ENCODE measurements around the gene RASGEF1C.
A peak's percentile ranks its signal among the peaks of the same experiment; 100 is the strongest.
"Not testable (repeated sequence)": the region's sequence is repeated elsewhere in the genome, so short reads cannot be mapped to it uniquely, and the experiment has no call there.

Gene RASGEF1C

DNA sequence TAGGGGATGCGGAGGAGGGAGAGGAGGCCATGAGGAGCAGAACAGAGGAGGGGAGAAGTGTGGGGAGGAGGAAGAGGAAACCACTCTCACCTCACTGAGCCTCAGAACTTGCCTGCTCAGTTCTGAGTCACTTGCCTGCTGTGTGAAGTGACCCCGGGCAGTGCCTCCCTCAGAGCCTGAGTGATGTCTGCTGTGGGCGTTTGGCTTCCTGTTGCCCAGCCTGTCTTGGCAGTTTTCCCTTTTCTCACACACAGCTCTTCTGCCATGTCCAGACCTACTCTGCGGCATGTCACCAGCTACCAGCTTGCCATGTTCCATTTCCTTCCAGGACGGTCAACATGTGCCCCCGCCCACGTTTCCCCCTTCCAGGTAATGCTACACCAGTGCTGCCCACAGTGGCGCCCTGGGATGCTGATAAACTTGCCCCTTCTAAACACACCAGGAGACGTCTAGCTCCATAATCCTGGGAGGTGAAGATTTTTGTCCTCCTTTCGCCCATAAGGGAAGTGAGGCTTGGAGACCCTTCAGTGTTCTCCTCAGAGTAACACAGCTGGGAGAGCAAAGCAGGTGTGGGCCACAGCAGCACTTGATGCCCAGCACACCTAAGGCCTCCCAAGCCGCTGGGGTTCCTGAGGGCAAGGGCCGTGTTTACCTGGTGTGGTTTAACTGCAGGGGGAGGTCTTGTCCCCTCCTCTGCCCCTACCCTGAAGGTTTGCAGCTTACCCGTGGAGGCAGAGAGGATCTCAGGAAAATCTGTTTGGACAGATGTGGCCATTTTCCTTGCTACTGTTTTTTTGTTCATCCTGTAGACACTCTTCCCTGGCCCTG is 73.7 kb downstream of the RASGEF1C start:
- DNase-seq, result no peak

DNA sequence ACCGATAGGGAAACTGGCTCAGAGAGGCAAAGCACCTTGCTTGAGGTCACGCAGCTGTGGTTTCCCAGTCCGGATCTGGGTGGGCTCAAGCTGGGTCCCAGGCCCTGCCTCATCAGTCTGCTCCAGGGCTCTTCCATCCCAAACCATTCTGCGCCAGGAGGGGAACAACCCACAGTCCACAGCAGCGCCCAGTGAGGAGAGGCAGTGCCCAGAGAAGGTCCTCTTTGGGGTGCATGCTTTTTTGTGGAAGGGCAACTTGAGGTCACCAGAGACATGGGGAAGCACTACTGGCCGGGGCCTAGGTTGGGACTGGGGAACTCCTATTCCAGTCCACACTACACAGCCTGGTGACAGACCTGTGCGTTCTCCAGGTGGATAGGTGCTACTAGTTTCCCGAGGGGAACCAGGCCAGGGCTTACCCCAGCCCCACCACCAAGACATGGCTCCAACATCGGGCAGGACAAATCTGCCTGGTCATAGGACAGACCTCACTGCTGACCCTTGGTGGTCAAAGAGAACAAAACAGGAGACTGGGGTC is 75.0 kb downstream of the RASGEF1C start:
- no peak for DNase-seq

DNA sequence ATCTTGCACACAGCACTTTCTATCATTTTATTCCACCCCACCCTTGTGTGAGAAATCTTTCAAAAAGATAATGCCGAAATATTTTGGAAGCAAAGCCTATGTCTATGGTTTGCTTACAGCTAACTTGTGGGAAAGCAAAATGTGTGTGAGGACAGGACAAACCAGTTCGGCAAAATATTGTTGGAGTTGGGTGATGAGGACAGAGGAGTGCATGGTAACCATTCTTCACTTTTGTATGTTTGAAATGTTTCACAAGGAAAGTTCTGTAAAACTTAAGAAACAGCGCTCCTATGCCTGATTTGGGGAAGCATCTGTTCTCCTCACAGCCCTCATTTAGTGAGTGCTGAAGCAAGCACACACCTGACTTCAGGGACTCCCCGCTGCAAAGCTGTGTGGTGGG is 75.5 kb downstream of the RASGEF1C start:
- no peak for DNase-seq

DNA sequence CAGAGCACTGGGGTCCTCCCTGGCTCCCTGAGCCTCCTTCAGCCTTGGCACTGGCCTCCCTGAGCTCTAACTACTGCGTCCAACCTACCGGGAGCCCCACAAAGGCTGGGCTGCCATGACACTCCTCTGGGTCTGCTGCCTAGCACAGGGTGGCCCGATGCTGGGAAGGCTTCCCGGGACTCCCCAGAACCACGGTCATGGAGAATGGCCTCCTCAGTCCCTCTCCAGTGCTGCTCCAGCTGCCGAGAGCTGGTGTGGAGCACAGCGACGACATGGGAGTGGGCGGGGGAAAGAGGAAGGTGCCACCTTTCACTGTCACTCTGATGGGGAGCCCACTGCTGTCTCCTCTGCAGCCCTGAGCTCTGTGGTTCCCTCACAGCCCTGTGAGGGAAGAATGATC is 76.0 kb downstream of the RASGEF1C start:
- no peak for DNase-seq

DNA sequence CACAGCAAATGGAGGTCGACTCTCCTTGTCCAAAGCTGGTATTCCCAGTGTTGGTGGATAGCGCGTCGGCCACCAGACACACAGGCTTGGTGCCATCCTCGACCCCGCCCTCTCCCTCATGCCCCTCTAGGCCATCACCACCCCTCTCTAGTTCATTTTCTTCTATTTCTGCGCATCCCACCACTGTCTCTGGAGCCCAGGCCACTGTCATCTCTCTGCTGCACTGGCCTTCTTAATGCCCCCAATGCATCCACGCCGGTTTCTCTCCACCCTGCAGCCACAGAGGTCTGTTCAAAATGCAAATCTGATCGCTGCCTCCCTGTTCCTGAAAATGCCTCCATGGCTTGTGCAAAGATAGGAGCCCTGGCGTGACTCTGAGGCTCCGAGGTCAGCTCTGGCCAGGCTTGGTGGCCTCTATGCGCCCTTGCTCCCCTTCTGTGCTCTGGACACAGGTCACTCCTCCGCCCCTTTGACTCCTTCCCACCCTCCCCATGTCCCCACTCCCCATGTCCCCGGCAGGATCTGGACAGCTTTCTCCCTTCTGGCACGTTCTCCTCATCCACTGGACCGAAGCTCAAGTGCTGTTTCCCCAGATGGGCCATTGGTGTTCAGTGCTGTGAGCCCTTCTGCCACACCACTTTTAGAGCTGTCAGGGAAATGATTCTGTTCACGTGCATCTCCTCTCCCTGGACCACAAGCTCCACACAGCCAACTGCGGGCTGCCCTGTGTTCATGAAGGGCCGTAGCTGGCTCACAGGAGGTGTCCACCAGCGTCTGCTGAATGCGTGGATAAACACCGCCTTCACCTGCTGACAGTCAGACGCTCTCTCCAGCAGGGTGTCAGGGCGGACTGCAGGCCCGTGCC is 77.9 kb downstream of the RASGEF1C start:
- DNase-seq, result no peak

DNA sequence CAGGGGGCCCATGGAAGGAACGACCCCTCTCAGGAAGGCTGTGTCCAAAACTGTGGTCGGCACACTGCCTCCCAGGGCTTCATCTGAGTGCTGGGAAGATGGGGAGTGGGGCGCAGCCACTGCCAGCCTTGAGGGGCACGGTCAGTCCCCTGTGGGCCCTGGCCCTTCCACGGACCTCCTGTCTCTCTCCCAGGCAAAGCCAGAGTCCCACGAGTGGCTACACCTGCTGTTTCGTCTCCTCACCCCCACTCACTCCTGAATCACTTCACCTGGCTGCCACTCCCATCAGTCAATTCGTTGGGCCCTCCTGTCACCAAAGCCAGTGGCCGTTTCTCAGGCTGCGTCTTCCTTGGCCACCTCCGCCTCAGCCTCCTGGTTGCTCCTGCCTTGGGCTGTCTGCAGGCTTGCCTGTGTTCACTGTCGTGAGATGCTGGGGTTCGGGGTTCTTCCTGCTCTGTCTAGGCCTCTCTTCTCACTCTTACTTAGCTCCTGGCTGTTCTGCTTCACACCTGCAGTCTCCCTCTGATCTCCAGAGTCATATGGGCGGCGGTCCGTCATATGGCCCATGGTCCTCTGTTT is 78.6 kb downstream of the RASGEF1C start:
- no peak for DNase-seq

DNA sequence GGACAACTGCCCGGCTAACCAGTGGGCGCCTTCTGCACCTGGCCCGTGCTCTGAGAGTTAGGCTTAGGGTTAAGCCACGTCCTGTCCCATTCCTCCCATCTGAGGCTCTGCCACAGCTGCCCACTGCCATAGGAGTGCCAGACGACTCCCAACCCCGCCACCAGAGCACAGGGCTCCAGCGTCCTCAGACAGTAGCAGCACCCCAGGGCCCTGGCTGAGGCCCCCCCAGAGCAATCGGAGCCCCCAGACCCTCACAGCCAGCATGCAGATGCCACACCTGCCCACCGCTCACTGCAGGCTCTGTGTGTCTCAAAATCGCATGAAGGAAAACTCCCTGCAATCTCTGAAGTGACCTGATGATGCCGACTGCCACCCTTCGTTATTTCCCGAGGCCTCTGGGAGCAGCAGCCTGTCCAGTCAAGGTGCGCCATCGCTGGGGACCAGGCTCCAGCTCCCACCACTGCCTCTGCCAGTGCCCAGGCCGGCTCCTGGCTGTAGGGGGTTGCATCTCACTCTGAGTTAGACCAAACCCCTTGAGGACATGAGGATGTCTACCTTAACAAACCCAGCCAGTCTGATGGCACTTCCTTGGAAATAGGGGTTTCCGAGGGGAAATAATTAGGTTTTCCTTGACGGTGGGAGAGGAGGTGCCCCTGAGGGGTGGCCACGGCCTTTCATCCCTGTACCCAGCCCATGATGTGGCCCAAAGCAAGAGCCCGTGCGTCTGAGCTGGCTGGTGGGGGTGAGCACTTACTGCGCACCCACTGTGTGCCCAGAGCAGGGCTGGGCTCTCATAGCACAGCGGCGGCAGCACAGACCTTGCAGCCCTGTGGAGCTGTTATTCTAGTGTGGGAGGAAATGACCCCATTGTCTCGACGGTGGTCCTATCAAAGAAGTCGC is 79.5 kb downstream of the RASGEF1C start:
- DNase-seq, result no peak

DNA sequence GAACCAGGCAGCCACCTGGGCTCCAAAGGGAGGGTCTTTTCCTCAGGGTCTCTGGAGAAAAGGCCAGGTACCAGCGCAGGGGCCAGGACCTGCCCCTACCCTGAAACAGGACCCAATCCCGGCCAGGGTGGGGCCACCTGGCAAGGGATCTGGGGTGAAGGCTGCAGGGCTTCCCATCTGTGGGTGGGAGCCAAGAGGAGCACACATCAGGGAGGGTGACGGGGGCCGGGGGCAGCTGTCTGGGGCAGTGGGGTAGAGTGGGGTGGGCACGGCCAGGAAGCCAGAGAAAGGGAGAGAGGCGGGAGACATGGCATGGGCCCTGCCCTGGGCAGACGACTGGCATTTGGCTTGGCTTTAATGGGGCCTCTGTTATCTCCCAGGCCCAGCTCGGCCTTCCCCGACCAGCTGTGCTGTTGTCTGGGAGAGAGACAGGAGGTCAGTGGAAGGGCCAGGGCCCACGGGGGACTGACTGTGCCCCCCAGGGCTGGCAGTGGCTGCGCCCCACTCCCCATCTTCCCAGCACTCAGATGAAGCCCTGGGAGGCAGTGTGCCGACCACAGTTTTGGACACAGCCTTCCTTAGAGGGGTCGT is 80.2 kb downstream of the RASGEF1C start:
- no peak for DNase-seq

DNA sequence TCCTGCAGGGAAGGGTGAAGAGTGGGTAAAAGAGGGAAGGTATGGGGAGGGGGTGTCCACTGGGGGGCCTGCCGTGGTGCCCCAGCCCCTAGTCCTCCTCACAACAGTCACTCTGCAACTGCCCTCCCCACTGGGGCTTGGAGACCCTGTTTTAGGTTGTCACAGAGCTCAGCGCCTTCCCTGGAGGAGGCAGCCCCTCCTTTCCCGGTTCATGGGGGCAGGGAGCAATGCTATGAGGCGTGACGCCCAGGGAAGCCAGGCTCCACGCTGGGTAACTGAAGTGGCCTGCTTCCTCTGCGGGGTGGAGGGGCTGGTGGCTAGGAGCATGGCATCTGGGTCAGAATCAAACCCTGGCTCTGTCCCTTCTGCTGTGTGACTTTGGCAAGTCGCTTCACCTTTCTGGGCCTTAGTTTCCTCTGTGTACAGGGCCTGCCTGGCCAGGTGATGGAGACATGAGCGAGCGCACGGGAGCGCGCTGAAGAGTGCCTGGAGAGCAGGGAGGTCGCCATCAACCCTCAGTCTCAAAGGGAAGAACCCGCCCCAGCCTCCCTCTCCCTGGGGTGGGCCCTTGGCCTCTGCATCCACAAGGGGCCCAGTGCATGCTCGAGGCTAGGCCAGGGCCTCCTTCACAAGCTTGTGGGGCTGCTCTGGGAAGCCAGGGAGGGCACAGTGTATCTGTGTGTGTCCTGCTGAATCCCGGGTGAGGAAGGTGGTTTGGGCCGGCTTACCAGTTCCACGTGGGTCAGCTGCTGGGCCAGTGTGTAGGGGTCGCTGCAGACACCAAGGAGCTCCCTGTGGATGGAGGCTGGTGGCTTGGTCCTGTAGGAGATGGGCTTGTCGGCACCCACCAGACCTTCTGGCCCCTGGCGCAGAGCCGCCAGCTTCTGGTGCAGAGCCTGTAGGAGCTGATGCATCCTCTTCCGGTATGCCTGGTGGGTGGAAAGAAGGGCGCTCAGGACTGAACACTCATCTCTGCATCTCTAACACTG is 81.0 kb downstream of the RASGEF1C start:
- no peak for DNase-seq

DNA sequence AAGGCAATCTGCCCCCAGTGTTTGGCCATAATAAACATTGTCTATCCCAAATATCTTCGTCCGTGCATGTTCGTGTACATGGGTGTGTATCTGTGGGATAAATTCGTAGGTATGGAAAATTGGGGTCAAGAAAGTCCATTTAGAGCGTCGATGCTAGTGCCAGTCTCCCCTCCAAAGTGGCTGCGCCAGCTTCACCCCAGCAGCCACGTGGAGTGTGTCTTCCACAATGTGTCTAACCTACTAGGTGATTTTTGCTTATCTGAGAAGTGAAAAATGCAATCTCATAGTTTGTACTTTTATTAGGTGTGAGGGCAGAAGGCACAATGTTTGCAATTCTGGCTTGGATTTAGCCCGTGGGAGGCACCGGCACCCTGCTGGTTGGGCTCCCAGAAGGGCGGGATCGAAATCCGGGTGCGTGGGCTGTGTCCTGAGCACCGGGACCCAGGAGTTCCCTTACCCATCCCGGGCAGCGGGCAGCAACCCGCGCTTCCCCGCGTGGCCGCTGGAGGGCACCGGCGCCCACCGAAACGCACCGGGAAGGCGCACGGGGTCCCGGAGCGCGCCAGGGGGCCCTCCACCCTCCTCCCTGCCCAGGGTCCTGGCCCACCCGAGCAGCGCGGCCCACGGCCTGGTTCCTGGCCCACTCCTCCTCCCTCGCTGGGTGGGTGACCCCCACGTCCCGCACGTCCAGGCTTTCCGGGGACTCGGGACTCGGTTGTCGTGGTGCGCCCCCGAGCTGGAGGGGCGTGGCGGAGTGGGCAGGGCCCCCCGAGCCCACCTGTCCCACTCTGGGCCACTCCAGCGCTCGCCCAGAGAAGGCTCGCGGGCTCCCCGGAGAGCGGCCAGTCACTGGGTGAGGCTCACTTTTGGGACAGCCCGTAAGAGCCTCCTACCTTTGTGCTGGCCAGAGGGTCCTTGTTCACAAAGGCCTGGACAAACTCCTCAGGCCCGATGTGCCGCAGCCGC is 82.0 kb downstream of the RASGEF1C start:
- peak; percentile 41 for DNase-seq

DNA sequence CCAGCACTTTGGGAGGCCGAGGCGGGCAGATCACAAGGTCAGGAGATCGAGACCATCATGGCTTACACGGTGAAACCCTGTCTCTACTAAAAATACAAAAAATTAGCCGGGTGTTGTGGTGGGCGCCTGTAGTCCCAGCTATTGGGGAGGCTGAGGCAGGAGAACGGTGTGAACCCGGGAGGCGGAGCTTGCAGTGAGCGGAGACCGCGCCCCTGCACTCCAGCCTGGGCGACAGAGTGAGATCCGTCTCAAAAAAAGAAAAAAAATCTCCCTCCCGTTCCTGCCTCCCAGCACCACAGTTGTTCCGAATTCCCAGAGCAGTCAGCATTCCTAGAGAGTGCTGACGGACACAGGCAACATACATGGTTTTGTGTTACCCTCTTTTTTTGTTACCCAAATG is 82.9 kb downstream of the RASGEF1C start:
- not testable (repeated sequence) for DNase-seq

DNA sequence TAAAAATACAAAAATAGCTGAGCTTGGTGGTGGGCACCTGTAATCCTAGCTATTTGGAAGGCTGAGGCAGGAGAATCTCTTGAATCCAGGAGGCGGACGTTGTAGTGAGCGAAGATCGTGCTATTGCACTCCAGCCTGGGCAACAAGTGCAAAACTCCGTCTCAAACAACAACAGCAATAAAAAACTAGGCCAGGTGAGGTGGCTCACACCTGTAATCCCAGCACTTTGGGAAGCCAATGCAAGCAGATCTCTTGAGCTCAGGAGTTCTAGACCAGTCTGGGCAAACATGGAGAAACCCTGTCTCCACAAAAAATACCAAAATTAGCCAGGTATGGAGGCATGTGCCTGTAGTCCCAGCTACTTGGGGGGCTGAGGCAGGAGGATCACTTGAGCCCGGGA is 84.3 kb downstream of the RASGEF1C start:
- not testable (repeated sequence) for DNase-seq

DNA sequence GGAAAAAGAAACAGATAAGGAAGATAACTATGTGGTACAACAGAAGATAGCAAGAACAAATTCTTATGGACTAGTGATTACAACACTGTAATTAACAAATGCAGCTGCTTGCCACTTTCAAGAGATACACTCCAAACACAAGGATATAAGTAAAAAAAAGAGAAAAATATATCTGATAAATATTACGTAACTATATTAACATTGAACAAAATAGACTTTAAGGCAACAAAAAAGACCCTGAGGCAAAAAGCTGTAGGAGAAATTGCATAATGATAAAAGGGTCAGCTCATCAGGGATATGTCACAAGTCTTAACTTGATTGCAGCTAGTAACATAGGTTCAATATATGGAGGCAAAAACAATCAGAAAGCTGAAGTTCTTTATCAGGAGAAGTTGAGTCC is 86.1 kb downstream of the RASGEF1C start:
- no peak for DNase-seq

DNA sequence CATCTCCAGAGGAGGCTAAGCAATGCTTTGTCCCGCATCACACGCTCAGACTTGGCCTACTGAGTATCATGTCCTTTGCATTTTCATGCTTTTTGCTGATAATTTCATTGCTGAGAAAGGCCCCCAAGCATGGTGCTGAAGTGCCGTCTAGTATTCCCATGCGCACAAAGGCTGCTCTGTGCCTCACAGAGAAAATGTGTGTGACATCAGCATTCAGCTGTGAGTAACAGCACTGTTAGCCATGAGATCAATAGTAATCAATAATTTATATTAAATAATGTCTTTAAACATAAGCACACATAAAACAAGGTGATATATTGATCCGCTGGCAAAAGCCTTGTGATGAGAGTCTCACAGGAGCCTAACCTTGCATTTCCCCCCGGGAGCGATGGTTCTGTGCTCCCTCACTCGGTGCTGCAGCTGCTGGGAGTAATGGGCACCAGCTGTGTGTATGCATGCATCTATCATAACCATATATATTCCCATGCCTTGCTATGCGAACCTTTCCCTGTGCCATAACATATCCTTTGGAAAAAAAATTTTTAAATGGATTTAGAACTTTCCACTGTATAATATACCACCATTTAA is 87.1 kb downstream of the RASGEF1C start:
- no peak for DNase-seq

DNA sequence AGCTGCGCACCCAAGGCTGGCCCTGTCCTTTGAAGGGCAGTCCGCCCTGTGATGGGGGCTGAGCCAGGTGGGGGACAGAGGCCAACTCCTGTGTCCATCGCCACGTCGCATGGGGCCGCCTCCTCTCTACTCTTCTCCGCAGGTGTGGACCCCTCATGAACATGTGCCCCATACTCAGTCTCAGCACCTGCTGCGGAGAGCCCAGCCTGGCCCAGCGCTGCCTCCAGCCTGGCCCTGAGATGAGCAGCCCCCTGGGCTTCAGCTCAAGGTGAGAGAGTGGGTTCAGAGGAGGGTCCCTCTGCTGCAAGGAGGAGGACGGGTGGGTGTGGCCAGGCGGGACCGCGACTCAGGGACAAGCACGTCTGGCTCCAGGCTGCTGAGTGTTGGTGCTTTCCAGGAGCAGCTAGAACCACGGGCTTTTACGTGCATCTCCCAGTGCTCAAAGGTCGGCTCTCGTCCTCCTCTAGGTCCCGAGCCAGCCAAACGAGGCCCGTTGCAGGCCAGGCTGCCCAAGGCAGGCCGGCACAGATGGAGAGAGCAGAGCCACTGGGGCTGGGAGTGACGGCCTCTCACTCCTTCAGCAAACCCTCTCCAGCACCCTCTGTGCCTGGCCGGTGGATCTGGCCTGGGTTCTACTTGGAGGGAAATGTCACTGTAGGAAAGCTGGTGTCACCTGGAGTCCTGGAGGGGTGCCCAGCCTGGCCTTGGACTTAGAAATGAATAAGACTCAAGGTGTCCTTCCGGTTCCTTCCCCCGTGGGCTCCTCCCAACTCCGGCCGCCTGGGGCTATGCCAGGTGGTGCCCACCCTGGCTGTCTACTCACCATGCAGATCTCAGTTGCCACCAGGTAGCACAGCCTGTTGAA is 88.5 kb downstream of the RASGEF1C start:
- no peak for DNase-seq

DNA sequence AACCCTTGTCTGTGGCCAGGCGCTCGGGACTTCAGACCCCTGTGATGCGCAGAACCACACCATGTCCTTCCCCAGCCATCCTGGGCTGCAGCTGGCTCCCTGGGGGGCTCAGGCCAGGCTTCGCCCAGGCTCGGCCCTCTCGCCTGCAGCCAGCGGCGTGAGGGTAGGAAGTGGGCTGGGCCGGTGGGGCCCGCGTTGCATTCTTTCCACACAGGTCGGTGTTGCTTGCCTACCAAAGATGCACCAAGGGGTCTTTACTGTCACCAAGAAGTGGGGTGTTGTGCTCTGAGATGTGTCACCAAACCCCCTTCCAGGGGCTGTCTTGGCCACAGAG is 89.1 kb downstream of the RASGEF1C start:
- no peak for DNase-seq

DNA sequence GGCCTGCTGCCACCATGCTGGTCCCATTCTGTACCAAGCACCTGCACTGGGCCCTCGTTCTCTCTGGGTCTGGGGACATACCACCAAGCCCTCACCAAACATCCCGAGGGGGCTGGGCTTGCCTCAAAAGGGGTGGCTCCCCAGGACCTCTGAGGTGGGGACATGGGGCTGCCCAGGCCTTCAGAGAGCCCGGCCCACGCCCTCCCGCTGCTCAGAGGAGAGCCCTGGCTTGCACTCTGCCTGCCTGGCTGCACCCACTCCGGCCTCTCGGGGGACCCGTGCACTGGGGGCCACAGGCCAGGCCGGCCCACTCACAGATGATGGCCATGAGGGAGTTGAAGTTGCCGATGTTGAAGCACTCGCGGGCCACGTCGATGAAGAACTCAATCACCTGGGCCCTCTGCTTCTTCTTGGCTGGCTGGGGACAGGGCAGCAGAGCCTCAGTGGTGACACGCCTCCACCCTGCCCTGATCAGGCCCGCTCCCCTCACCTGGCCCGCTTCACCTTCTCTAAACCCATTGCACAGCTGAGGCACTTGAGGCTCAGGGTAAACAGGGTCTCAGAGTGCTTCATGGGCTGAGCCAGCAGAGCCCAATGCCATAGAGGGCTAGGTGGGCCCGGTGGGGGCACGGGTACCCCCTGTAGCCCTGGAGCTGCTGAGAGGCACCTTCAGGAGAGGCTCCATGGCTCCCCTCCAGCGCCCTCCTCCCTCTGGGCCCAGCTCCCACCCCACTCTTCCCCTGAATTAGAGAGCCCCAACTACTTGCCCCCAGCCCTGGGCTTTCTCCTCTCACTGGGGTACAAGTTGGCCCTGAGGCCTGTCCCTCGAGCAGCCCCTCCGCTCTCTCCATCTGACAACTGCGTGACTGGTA is 89.7 kb downstream of the RASGEF1C start:
- DNase-seq, result no peak

Data from activated CD8-positive, alpha-beta memory T cell treated with anti-CD3 and anti-CD28 coated beads, Interleukin-2, amount 50 U/mL, for 4 hours (primary cell).